Activated effector memory CD4-positive, alpha-beta T cell treated with anti-CD3 and anti-CD28 coated beads, Interleukin-2, amount 50 U/mL, for 16 hours (primary cell): Measurements from ENCODE around the gene CMTM2.
"Not testable (repeated sequence)": the region's sequence is repeated elsewhere in the genome, so short reads cannot be mapped to it uniquely, and the experiment has no call there.

ENCODE experiments used
- DNase-seq: peaks from one replicate; pipeline ENCODE4 v3.0.0-alpha.2; 2020

CMTM2 gene

GRCh38 chr16:66553223-66553622 is 26.0 kb upstream of the CMTM2 start:
- no peak for DNase-seq

GRCh38 chr16:66554021-66554420 is 25.2 kb upstream of the CMTM2 start:
- no peak for DNase-seq

GRCh38 chr16:66554495-66554894 is 24.8 kb upstream of the CMTM2 start:
- no peak for DNase-seq

DNA sequence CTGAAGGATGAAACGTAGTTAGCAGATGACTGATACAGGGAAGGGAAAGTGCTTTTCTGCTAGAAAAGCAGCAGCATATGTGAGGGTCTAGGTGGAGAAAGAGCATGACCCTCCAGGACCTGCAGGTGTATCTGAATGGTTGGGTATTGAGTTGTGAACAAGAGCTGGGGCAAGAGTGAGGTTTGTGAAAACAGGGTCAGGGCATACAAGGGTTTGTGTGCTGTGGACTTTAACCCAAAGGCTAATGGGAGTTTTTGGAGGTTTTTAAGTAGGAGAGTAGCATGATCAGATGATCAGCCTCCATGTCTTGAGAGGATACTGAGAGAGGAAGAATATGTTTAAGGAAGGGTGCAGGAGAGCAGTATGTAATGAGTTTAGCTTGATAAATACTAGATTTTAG is 19.2 kb upstream of the CMTM2 start:
- no peak for DNase-seq

DNA sequence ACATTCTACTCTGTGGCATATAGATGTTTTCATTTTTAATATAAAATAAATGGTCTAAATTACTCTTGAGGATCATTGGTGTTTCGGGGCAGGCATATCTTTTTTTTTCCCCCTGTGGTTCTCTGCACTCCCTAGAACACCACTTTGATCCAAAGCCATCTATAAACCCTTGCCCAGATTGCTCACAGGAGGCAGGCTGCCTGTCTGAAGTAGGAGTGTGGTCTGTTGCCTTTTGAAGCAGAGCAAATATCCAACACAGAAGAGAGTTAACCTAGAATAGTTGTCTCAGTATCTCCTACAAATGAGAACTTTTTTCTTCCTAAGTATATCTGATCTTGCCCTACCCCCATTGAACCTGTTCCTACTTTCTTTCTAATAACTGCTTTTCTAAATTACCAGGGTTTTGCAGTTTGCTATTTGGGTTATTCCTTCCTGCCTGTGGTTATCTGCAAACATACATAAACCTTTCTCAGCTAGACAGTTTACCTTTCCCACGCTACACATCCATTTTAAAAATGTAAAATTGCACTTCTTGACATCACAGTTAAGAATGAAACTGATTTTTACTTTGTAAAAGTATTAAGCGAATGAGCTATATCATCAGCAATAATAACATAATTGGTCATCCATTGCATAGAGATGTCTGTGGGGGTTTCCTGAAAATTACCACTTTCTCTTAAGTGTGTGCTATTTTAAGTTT is 17.7 kb upstream of the CMTM2 start:
- no peak for DNase-seq

DNA sequence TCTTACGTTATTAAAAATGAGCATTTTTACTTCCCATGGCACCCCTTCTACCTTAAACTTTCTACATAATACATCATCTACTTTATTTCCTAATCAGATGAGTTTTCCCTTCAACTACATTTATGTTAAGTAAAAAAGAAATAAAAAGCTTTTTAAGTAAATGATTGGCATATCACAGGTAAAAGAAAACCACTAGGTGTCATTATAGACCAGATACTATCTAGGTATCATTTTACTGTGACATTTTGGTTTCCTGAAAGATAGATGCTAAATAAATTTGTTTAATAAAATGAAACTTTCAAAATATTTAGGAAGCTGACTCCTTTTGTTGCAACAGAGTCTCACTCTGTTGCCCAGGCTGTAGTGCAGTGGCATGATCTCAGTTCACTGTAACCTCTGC is 16.9 kb upstream of the CMTM2 start:
- DNase-seq, result no peak

GRCh38 chr16:66562986-66563385 is 16.3 kb upstream of the CMTM2 start:
- DNase-seq, result no peak

DNA sequence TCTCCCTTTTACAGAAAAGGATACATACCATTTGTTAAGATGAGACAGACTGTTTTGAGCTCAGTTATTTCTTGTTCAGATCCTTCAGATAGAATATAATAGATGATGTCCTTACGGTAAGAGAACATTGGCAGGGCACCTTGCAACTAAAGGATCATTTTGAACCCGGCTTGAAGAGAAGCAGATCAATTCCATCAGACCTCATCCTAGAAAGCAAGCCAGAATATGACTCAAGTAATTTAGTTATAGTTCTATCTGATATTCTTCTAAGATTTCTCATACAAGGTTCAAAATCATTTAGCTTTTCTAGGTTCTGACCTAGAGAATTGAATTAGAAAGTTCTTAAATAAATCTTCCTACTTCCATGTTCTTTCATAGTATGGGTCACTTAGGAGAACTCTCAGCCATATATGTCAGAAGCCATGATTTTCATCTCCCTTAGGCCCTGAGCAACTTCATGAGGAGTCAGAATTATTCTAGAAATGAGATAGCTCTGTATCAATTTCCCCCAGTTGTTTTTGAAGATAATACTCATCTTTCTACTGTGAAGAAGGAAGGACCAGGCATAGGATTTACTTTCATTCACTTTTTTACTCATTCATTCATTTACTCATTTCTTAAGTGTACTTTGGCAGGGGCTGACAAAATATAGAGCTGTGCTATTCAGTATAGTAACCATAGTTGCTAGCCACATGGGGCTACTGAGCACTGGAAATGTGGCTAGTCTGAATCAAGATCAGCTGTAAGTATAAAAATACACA is 15.5 kb upstream of the CMTM2 start:
- DNase-seq, result no peak

GRCh38 chr16:66566051-66566901 is 13.0 kb upstream of the CMTM2 start, which contains the start of gene CMTM1:
TSS of gene CMTM1 (plus strand) at chr16:66566439. CDS start at chr16:66566514, 75 bp downstream.
- DNase-seq, result no peak

- DNase-seq, result not testable (repeated sequence)
These were observed 12.0 kb upstream of the CMTM2 start for GRCh38 chr16:66567270-66567669.

DNA sequence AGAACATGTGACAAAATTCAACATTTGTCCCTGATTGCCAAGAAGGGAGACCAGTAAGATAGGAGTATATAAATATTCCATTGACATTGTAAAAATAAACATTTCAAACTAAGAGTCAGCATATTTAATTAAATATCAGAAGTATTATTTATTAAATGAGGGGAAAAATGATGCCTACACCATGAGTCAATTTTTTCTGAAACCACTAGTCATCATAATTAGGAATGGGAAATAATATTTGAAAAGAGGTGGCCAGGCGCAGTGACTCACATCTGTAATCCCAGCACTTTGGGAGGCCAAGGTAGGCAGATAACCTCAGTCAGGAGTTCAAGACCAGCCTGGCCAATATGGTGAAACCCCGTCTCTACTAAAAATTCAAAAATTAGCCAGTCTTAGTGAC is 10.9 kb upstream of the CMTM2 start:
- DNase-seq, result no peak

DNA sequence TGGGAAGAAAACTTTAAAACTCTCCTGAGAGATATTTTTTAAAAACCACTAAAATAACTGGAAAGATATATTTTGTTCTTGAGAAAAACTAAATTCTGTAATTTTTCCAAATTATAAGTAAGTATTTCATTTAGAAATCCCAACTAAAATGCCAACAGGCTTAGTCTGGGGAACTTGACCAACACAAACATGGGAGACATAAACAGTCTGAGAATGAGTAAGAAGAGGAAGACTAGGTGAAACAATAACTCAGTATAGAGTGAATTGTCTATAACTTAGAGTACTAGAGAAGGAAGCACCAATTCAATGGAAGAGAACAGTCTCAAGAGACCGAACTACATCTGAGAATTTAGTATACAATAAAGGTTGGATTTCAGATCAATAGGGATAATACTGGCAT is 10.1 kb upstream of the CMTM2 start:
- DNase-seq, result no peak

GRCh38 chr16:66569827-66570405 is 9.3 kb upstream of the CMTM2 start:
- DNase-seq, result no peak

DNA sequence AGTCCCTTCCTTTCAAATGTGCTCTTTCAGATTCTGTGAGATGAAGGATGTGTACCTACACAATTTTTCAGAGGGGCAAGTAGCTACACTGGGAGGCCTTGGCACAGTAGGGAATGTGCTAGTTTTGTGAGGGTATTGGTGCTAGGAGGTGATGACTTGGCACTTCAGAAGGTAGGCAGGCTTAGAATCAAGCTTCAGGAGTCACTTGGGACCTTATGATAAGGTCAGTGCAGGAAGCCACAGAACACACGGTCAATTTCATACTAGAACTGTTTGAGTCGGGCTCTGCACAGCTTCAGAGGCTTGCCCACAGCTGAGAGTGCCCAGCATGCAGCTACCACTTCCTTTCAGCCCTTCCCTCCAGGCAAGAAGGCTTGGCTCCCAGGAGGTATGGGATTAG is 6.9 kb upstream of the CMTM2 start:
- no peak for DNase-seq

- no peak for DNase-seq
These were observed 5.2 kb upstream of the CMTM2 start for GRCh38 chr16:66574081-66574480.

- DNase-seq, result no peak
These were observed 4.7 kb upstream of the CMTM2 start for GRCh38 chr16:66574531-66574930.

GRCh38 chr16:66575060-66575459 is 4.2 kb upstream of the CMTM2 start:
- no peak for DNase-seq

GRCh38 chr16:66576296-66576695 is 3.0 kb upstream of the CMTM2 start:
- DNase-seq, result no peak

- DNase-seq, result no peak
These were observed 1.4 kb downstream of the CMTM2 start for GRCh38 chr16:66580605-66581209.

GRCh38 chr16:66581246-66581952 is 2.1 kb downstream of the CMTM2 start:
- DNase-seq, result no peak

GRCh38 chr16:66585481-66586239 is 6.4 kb downstream of the CMTM2 start:
- DNase-seq, result no peak
